Renal cortical epithelial cell (primary cell): Measurements from ENCODE around the gene ENO3. TPM values are rescaled to one million over a fixed set of nuclear protein-coding genes. Genes with fewer than 3 reads are reported as not detected.
"Not testable (repeated sequence)": the region's sequence is repeated elsewhere in the genome, so short reads cannot be mapped to it uniquely, and the experiment has no call there.

Experiments used
- DNase-seq: peaks from one replicate; pipeline ENCODE4 v3.0.0-alpha.2; 2011; ENCODE audit warnings: low read depth
- total RNA-seq: library from RNA; depleted of rRNA; stranded (reverse); fragments of >200 nt; gene quantifications from 2 replicates; pipeline ENCODE4 v1.2.3, GENCODE V29; 2014

ENO3 gene
- 5.3 and 6.6 TPM in 2 replicates for total RNA-seq

GRCh38 chr17:4950746-4951204 is at the start of gene ENO3:
ENO3 (plus strand) TSS chr17:4951119; CDS start chr17:4951830, 711 bp downstream.
- DNase-seq = no peak

GRCh38 chr17:4901648-4902344 is 49.1 kb upstream of the ENO3 start:
- DNase-seq = no peak

- DNase-seq = no peak
Measured at GRCh38 chr17:4902540-4902939, 48.4 kb upstream of the ENO3 start.

- DNase-seq = peak; percentile 81
Measured at GRCh38 chr17:4903051-4903818, 47.7 kb upstream of the ENO3 start, which contains the start of gene CHRNE. CHRNE (minus strand) TSS chr17:4903098; CDS start chr17:4903063, 35 bp downstream.

GRCh38 chr17:4906642-4907041 is 44.3 kb upstream of the ENO3 start:
- not testable (repeated sequence) for DNase-seq

GRCh38 chr17:4908301-4908700 is 42.6 kb upstream of the ENO3 start:
- DNase-seq = no peak

- peak; percentile 89 for DNase-seq
Measured at GRCh38 chr17:4908711-4909496, 42.0 kb upstream of the ENO3 start.

GRCh38 chr17:4913994-4914393 is 36.9 kb upstream of the ENO3 start:
- DNase-seq = peak; percentile 48

- not testable (repeated sequence) for DNase-seq
Measured at GRCh38 chr17:4914551-4914950, 36.4 kb upstream of the ENO3 start.

GRCh38 chr17:4919511-4920047 is 31.3 kb upstream of the ENO3 start:
- no peak for DNase-seq

- DNase-seq = peak; percentile 53
Measured at GRCh38 chr17:4920351-4921048, 30.4 kb upstream of the ENO3 start.

- DNase-seq = no peak
Measured at GRCh38 chr17:4921320-4921719, 29.6 kb upstream of the ENO3 start.

- not testable (repeated sequence) for DNase-seq
Measured at GRCh38 chr17:4926577-4927335, 24.2 kb upstream of the ENO3 start.

GRCh38 chr17:4928881-4929280 is 22.0 kb upstream of the ENO3 start:
- no peak for DNase-seq

- no peak for DNase-seq
Measured at GRCh38 chr17:4931963-4932362, 19.0 kb upstream of the ENO3 start, which contains the start of gene GP1BA. GP1BA (plus strand) TSS chr17:4932277; CDS start chr17:4932605, 328 bp downstream.

GRCh38 chr17:4932756-4933155 is 18.2 kb upstream of the ENO3 start:
- no peak for DNase-seq

GRCh38 chr17:4933646-4934045 is 17.3 kb upstream of the ENO3 start:
- no peak for DNase-seq

- no peak for DNase-seq
Measured at GRCh38 chr17:4934173-4934979, 16.5 kb upstream of the ENO3 start.

- no peak for DNase-seq
Measured at GRCh38 chr17:4935650-4936049, 15.3 kb upstream of the ENO3 start.

GRCh38 chr17:4936436-4936835 is 14.5 kb upstream of the ENO3 start:
- DNase-seq = no peak
